Spleen (tissue), 11 donors: ENCODE data around the gene ZEB1. TPM values are rescaled to one million over a fixed set of nuclear protein-coding genes. Genes with fewer than 3 reads are reported as not detected.

Experiments
- DNase-seq: peaks from one replicate; pipeline ENCODE4 v3.0.0-alpha.2; 2020
- H3K27ac ChIP-seq, 8 donors: fragments of 200-600 bp; sonication (generic) in 7 of 8; 1 replicate in 4 of 8; 2 replicates in 4 of 8; pipeline versions ENCODE4 v1.5.0 to v1.8.0; 2016 to 2021; ENCODE audit warnings: inconsistent platforms in 4 of 8, mild to moderate bottlenecking in 4 of 8, moderate library complexity in 1 of 8
- H3K27me3 ChIP-seq, 7 donors: fragments of 200-600 bp; sonication (generic) in 6 of 7; replicated peaks in 1 of 7; 1 replicate in 4 of 7; 2 replicates in 3 of 7; pipeline versions ENCODE4 v1.5.0 to v1.8.0; 2016 to 2021; ENCODE audit warnings: inconsistent platforms in 3 of 7, mild to moderate bottlenecking in 1 of 7
- H3K36me3 ChIP-seq, 6 donors: fragments of 200-600 bp; sonication (generic) in 5 of 6; 1 replicate in 4 of 6; 2 replicates in 2 of 6; pipeline versions ENCODE4 v1.5.0 to v1.8.0; 2016 to 2021; ENCODE audit warnings: inconsistent platforms in 2 of 6
- H3K4me1 ChIP-seq, 6 donors: fragments of 200-600 bp; sonication (generic) in 5 of 6; 1 replicate in 3 of 6; 2 replicates in 3 of 6; pipeline versions ENCODE4 v1.5.0 to v1.8.0; 2016 to 2021; ENCODE audit warnings: inconsistent platforms in 3 of 6
- H3K4me3 ChIP-seq, 8 donors: fragments of 200-600 bp; sonication (generic) in 7 of 8; 1 replicate in 4 of 8; 2 replicates in 4 of 8; pipeline versions ENCODE4 v1.5.0 to v1.8.0; 2016 to 2021; ENCODE audit warnings: inconsistent platforms in 4 of 8, mild to moderate bottlenecking in 4 of 8, moderate library complexity in 2 of 8
- H3K9me3 ChIP-seq, 8 donors: fragments of 200-600 bp; sonication (generic) in 7 of 8; 1 replicate in 4 of 8; 2 replicates in 4 of 8; pipeline versions ENCODE4 v1.5.0 to v1.8.0; 2016 to 2021; ENCODE audit warnings: inconsistent platforms in 4 of 8
- POLR2A ChIP-seq, 3 donors: fragments of 450-650 bp; IDR thresholded peaks; one replicate each; pipeline ENCODE4 v1.5.1; 2017; ENCODE audit warnings: antibody characterized with exemption in 3 of 3, mild to moderate bottlenecking in 1 of 3
- POLR2AphosphoS5 ChIP-seq, 3 donors: sonication (generic); formaldehyde crosslinking; IDR thresholded peaks; one replicate each; pipeline ENCODE4 v1.5.1; 2017; ENCODE audit warnings: antibody characterized with exemption in 3 of 3
- WGBS, 5 donors: extraction: QIAGEN DNeasy Blood & Tissue Kit in 3 of 5; methylation state at CpG; one replicate each; pipeline versions ENCODE4 v1.1.5 to v1.1.7; 2013 to 2018; 5-methylcytosine and 5-hydroxymethylcytosine counted together
- intact Hi-C: fragments of 100-400 bp; cut with DNase I; formaldehyde crosslinking; loops from one replicate; pipeline ENCODE4 v1.15.0; 2023; ENCODE audit warnings: low total_unique reads
- polyA plus RNA-seq, 3 donors: library from polyadenylated mRNA; stranded (reverse); fragments of 200-250 nt; gene quantifications; one replicate each; pipeline ENCODE4 v1.2.1, GENCODE V29; 2013
- total RNA-seq, 7 donors: library from RNA; depleted of rRNA in 3 of 7; stranded (reverse); fragments of >200 nt in 3 of 7; fragmentation: NEBNext Ultra II Directional in 4 of 7; extraction: Animal tissue kit (Norgen Biotek cat#: 25700) in 4 of 7; gene quantifications; one replicate each; pipeline versions ENCODE4 v1.1.0 to v1.2.1, GENCODE V29; 2016 to 2021
- TF ChIP-seq, protein P1 (sequence below), 11 experiments: fragments of 200-600 bp in 7 of 11; fragments of 450-650 bp in 4 of 11; sonication (generic) in 4 of 11; IDR thresholded peaks in 8 of 11; conservative IDR thresholded peaks in 3 of 11; 1 replicate in 7 of 11; 2 replicates in 4 of 11; pipeline versions ENCODE4 v1.4.0 to v1.8.0; 2016 to 2021; ENCODE audit warnings: antibody characterized with exemption in 11 of 11, inconsistent platforms in 4 of 11, mild to moderate bottlenecking in 1 of 11
- donor health status: healthy with polysubstance abuse.
- donor health status: DM: no; HTN: no; CAD: no; lungs with moderate emphysema.
- donor health status: DM: no; HTN: no; CAD: no.
- donor health status: Bipolar disorder and iron deficiency.
- donor health status: healthy.
- donor health status: DM: no; HTN: no; CAD: no.
- donor health status: DM: yes; HTN: yes; CAD: no.

Gene ZEB1
- total and polyA plus RNA-seq, 10 donors: 6.6 to 51.8 (median 44.6) TPM

DNA sequence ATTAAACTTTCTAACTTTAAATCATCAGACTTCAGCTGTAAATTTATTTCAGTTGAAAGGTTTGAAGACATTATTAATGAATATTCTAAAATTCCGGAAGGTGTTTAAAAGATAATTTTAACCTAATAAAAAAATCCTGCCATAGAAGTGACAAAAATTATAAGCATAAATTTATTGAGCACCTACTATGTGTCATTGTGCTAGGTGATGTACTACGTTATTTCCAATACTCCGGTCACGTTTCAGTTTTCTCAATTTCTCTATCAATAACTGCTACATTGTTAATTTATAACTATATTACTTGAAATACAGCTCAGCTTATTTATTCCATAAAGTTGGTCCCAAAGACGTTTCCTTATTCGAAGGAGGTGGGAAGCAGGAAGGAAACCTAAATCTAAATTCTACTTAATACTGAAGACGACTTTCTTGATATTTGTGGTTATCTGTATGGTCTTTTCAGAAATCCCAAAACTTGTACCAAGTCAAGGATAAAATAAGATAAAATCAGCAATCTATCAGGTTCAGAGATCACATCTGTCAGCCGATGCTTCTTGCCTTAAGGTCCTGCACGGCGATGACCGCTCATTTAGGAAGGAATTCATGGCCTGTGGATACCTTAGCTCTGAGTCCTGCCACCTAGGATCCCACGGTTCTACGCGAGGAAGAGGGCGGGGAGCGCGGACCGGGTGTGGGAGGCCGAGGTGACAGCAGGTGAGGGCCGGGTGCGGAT lies 1.2 kb upstream of the ZEB1 start:
- 24 to 32% (median 25%) methylated on average over 21 of the region's 21 CpGs for WGBS, 5 donors
- TF ChIP-seq, protein P1, sequence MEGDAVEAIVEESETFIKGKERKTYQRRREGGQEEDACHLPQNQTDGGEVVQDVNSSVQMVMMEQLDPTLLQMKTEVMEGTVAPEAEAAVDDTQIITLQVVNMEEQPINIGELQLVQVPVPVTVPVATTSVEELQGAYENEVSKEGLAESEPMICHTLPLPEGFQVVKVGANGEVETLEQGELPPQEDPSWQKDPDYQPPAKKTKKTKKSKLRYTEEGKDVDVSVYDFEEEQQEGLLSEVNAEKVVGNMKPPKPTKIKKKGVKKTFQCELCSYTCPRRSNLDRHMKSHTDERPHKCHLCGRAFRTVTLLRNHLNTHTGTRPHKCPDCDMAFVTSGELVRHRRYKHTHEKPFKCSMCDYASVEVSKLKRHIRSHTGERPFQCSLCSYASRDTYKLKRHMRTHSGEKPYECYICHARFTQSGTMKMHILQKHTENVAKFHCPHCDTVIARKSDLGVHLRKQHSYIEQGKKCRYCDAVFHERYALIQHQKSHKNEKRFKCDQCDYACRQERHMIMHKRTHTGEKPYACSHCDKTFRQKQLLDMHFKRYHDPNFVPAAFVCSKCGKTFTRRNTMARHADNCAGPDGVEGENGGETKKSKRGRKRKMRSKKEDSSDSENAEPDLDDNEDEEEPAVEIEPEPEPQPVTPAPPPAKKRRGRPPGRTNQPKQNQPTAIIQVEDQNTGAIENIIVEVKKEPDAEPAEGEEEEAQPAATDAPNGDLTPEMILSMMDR (IDR thresholded peaks at IDR 0.05 in 8 of 11, conservative IDR thresholded peaks at IDR 0.05 in 3 of 11): no peak
- TF ChIP-seq POLR2AphosphoS5 (IDR thresholded peaks at IDR 0.05): peak in 2 of 3 donors; percentile 82
- Histone ChIP-seq H3K4me1 (peaks cover 8 to 42% (median 31%) of the 10 kb centered on the region in 6 donors), H3K27ac (peak overlapping the region; percentile 93 to 99 (median 98)), H3K4me3 (peak overlapping the region; percentile 59 to 95 (median 88)), H3K36me3 (no peaks in the 10 kb centered on the region), H3K9me3 (no peaks in the 10 kb centered on the region), H3K27me3 (peaks cover 0 to 22% (median 0%) of the 10 kb centered on the region in 7 donors)
- intact Hi-C loops: loop anchor here (10.0 kb wide), 2 partner anchors 447 to 533 kb away; no protein-coding TSS in a partner anchor
- peak; percentile 95 for DNase-seq

DNA sequence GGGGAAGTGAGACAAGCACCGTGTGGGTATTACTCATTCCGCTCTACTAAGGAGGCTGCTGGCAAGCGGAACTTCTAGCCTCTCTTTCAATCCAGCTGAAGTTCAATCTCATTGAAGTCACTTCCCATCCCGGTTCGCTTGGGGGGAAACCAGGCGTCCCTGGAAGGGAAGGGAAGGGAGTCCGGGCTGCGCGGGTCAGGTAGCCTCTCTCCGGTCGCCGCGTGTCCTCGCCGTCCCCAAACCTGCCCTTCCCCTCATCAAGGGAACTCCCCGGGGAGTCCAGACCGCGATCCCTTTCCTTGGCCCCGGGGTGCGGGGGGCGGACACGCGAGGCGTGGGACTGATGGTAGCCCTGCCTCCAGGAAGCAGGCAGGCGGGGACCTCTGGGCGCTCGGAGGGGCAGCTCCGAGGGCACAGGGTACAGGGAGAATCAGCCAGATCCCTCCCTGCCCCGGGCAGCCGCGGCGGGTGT lies 598 bp upstream of the ZEB1 start:
- peak overlapping the region; percentile 59 to 95 (median 88) for H3K4me3 ChIP-seq
- no peaks in the 10 kb centered on the region for H3K9me3 ChIP-seq
- WGBS, 5 donors: 0 to 2% (median 1%) methylated on average over 25 to 32 of the region's 32 CpGs
- peak in 1 of 3 donors; percentile 72 for TF ChIP-seq POLR2A (IDR thresholded peaks at IDR 0.05)
- peak; percentile 76 to 83 (median 81) for TF ChIP-seq POLR2AphosphoS5 (IDR thresholded peaks at IDR 0.05)
- TF ChIP-seq, protein P1 (IDR thresholded peaks at IDR 0.05 in 8 of 11, conservative IDR thresholded peaks at IDR 0.05 in 3 of 11): no peak
- H3K4me1 ChIP-seq: peaks cover 8 to 47% (median 35%) of the 10 kb centered on the region in 6 donors
- peak overlapping the region; percentile 93 to 99 (median 98) for H3K27ac ChIP-seq
- intact Hi-C loops: loop anchor here (10.0 kb wide), 2 partner anchors 446 to 534 kb away; no protein-coding TSS in a partner anchor
- H3K27me3 ChIP-seq: peaks cover 0 to 22% (median 0%) of the 10 kb centered on the region in 7 donors
- H3K36me3 ChIP-seq: no peaks in the 10 kb centered on the region
- peak; percentile 94 for DNase-seq

DNA sequence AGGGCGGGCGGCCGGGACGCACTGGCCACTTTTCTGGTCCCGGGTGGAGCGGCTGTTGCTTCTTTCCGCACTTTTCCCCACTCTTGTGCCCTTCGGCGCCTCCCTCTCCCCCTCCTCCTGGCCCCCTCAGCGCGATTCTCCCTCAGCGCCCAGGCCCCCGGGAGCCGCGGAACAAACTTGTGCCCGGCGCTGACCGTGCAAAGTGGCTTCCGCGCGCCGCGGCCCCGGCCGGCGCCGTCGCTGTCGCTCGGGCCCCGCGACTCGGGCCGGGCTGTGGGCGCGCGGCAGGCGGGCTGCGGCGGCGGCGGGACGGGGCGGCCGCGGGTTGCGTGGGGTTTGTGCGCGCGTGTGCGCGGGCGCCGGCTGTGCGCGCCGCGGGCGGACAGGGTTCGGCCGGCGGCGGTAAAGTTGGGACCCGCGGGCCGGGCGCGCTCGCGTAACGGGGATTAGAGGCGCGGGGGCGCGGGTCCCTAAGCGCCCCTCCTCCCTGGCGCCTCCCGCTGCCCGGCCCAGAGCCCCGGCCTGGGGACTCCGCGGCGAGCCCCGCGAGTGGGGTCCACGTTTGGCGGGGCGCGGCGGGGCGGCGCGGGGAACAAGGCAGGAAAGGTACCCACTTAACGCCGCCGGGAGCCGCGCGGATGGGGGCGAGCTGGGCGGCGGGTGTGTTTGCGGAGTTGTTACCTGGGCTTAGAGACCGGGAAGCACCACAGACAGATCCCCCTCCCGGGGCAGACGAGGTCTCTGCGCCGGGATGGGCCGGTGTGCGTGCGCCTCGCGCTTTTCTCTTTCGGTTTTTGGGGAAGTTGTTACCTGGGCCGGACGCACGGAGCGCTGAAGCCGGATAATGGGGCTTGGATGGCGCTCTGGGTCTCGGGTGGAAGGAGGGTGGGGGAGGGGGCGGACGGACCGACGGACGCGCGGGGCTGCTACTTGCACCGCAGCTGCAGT lies 860 bp downstream of the ZEB1 start:
- peak; percentile 90 for DNase-seq
- Histone ChIP-seq H3K4me1 (peaks cover 8 to 59% (median 37%) of the 10 kb centered on the region in 6 donors), H3K4me3 (peak overlapping the region; percentile 59 to 95 (median 88)), H3K36me3 (no peaks in the 10 kb centered on the region), H3K27ac (peak overlapping the region; percentile 93 to 99 (median 98)), H3K9me3 (no peaks in the 10 kb centered on the region), H3K27me3 (peaks cover 0 to 22% (median 0%) of the 10 kb centered on the region in 7 donors)
- intact Hi-C loops: loop anchor here (10.0 kb wide), 2 partner anchors 445 to 535 kb away; no protein-coding TSS in a partner anchor
- TF ChIP-seq, protein P1 (IDR thresholded peaks at IDR 0.05 in 8 of 11, conservative IDR thresholded peaks at IDR 0.05 in 3 of 11): peak in 3 of 11 experiments; percentile 9 to 10 (median 9)
- TF ChIP-seq POLR2AphosphoS5 (IDR thresholded peaks at IDR 0.05) (peak in 2 of 3 donors; percentile 6 to 55), POLR2A (IDR thresholded peaks at IDR 0.05) (no peak)
- 0 to 1% (median 1%) methylated on average over 79 to 129 of the region's 129 CpGs for WGBS, 5 donors
